H1 (cell line): Measurements from ENCODE around the gene POLL. TPM values are rescaled to one million over a fixed set of nuclear protein-coding genes. Genes with fewer than 3 reads are reported as not detected.
A peak's percentile ranks its signal among the peaks of the same experiment; 100 is the strongest.

Source experiments
- CTCF ChIA-PET: fragments of 300-600 bp; sonication (Branson Sonifier 250); formaldehyde crosslinking; loops from one replicate; lab custom pipeline; 2021; ENCODE audit not compliant: partially characterized antibody; lab: Charles Lee
- POLR2A ChIA-PET: fragments of 300-600 bp; sonication (Branson Sonifier 250); formaldehyde crosslinking; loops from one replicate; lab custom pipeline; 2021; ENCODE audit warnings: inconsistent platforms; ENCODE audit not compliant: partially characterized antibody; lab: Charles Lee
- DNase-seq, 2 experiments: peaks; one replicate each; pipeline versions ENCODE4 v3.0.0 to v3.0.0-alpha.2; 2010 to 2022; ENCODE audit warnings: low spot score in 2 of 2, low read depth in 1 of 2, mixed read lengths in 1 of 2
- FAIRE-seq: peaks from 2 replicates; lab custom pipeline; 2011; peaks lifted over from hg19 to GRCh38; lab: Jason Lieb, UNC
- H2AFZ ChIP-seq: 2 replicates; pipeline ENCODE4 v1.8.1; 2012; ENCODE audit warnings: low read length, inconsistent platforms
- H2AK5ac ChIP-seq: 2 replicates; pipeline ENCODE4 v1.6.1; 2013; ENCODE audit warnings: low read depth, low read length
- H2BK120ac ChIP-seq: replicated peaks from 2 replicates; pipeline ENCODE3; 2013; ENCODE audit warnings: low read depth, low read length, inconsistent platforms
- H2BK12ac ChIP-seq: 2 replicates; pipeline ENCODE4 v1.6.1; 2013; ENCODE audit warnings: low read depth, low read length
- H2BK15ac ChIP-seq: 2 replicates; pipeline ENCODE4 v1.6.1; 2013; ENCODE audit warnings: low read length
- H2BK20ac ChIP-seq: 2 replicates; pipeline ENCODE4 v1.6.1; 2013; ENCODE audit warnings: low read length
- H2BK5ac ChIP-seq: 2 replicates; pipeline ENCODE4 v1.6.1; 2013; ENCODE audit warnings: low read depth, low read length
- H3K14ac ChIP-seq: 2 replicates; pipeline ENCODE4 v1.6.1; 2013; ENCODE audit warnings: inconsistent platforms; ENCODE audit not compliant: insufficient read length
- H3K18ac ChIP-seq: 2 replicates; pipeline ENCODE4 v1.6.1; 2013; ENCODE audit warnings: low read length; ENCODE audit errors: extremely low read depth
- H3K23ac ChIP-seq: 2 replicates; pipeline ENCODE4 v1.6.1; 2013; ENCODE audit warnings: inconsistent platforms; ENCODE audit not compliant: insufficient read length
- H3K23me2 ChIP-seq: 2 replicates; pipeline ENCODE4 v1.6.1; 2013; ENCODE audit warnings: low read depth, low read length
- H3K27ac ChIP-seq: 2 replicates; pipeline ENCODE4 v1.6.1; 2011; ENCODE audit warnings: low read depth, low read length, inconsistent platforms
- H3K27me3 ChIP-seq, 4 experiments: replicated peaks in 1 of 4; 1 replicate in 1 of 4; 2 replicates in 3 of 4; pipeline versions ENCODE4 v1.6.1 to v1.8.1; 2011 to 2013; ENCODE audit warnings: low read length in 3 of 4, mild to moderate bottlenecking in 3 of 4, inconsistent platforms in 2 of 4, mixed read lengths in 2 of 4, moderate library complexity in 1 of 4; ENCODE audit not compliant: control insufficient read depth in 3 of 4, insufficient read depth in 3 of 4; ENCODE audit errors: extremely low read depth in 1 of 4
- H3K36me3 ChIP-seq, 4 experiments: 2 replicates each; pipeline versions ENCODE4 v1.6.1 to v1.8.1; 2011 to 2013; ENCODE audit warnings: mild to moderate bottlenecking in 4 of 4, low read length in 3 of 4, moderate library complexity in 2 of 4, control low read depth in 1 of 4, inconsistent platforms in 1 of 4; ENCODE audit not compliant: insufficient read depth in 4 of 4, control insufficient read depth in 2 of 4
- H3K4ac ChIP-seq: replicated peaks from 2 replicates; pipeline ENCODE3; 2013; ENCODE audit warnings: low read length, low read depth, mixed read lengths, inconsistent platforms; ENCODE audit not compliant: insufficient read length
- H3K4me1 ChIP-seq, 4 experiments: replicated peaks in 1 of 4; 1 replicate in 1 of 4; 2 replicates in 3 of 4; pipeline versions ENCODE4 v1.6.1 to v1.8.1; 2011 to 2013; ENCODE audit warnings: low read length in 3 of 4, inconsistent platforms in 2 of 4, mixed read lengths in 1 of 4; ENCODE audit not compliant: insufficient read depth in 4 of 4, control insufficient read depth in 3 of 4
- H3K4me2 ChIP-seq, 2 experiments: 2 replicates each; pipeline versions ENCODE4 v1.6.1 to v1.8.1; 2011 to 2013; ENCODE audit warnings: low read depth in 2 of 2, low read length in 2 of 2, control low read depth in 1 of 2, inconsistent platforms in 1 of 2, mild to moderate bottlenecking in 1 of 2; ENCODE audit not compliant: insufficient read depth in 1 of 2
- H3K4me3 ChIP-seq, 4 experiments: fragments of 200-600, 300-600 bp in 1 of 4; sonication (generic), shearing (Covaris generic), sonication (Bioruptor Twin) in 1 of 4; 2 replicates each; pipeline versions ENCODE4 v1.5.1 to v1.8.1; 2011 to 2016; ENCODE audit warnings: low read length in 4 of 4, low read depth in 3 of 4, control low read depth in 2 of 4, inconsistent platforms in 2 of 4, mild to moderate bottlenecking in 2 of 4, mixed read lengths in 1 of 4, moderate library complexity in 1 of 4; ENCODE audit not compliant: insufficient read depth in 2 of 4; ENCODE audit errors: extremely low read depth in 1 of 4
- H3K56ac ChIP-seq: replicated peaks from 2 replicates; pipeline ENCODE3; 2013; ENCODE audit warnings: low read depth, mild to moderate bottlenecking, mixed read lengths, low read length, inconsistent platforms; ENCODE audit not compliant: insufficient read length
- H3K79me1 ChIP-seq: 2 replicates; pipeline ENCODE4 v1.6.1; 2013; ENCODE audit warnings: low read depth, low read length, control low read depth
- H3K79me2 ChIP-seq, 2 experiments: 2 replicates each; pipeline versions ENCODE4 v1.6.1 to v1.8.1; 2012 to 2013; ENCODE audit warnings: low read length in 2 of 2, mild to moderate bottlenecking in 2 of 2, inconsistent platforms in 1 of 2; ENCODE audit not compliant: insufficient read depth in 2 of 2, control insufficient read depth in 1 of 2
- H3K9ac ChIP-seq, 4 experiments: replicated peaks in 1 of 4; 1 replicate in 1 of 4; 2 replicates in 3 of 4; pipeline versions ENCODE4 v1.6.1 to v1.8.1; 2011 to 2013; ENCODE audit warnings: low read depth in 3 of 4, low read length in 3 of 4, control low read depth in 2 of 4, mild to moderate bottlenecking in 2 of 4, moderate library complexity in 2 of 4, inconsistent platforms in 1 of 4; ENCODE audit errors: extremely low read depth in 1 of 4
- H3K9me3 ChIP-seq, 2 experiments: 2 replicates each; pipeline versions ENCODE4 v1.6.1 to v1.8.1; 2012 to 2013; ENCODE audit warnings: mild to moderate bottlenecking in 2 of 2, moderate library complexity in 2 of 2, control low read depth in 1 of 2, inconsistent platforms in 1 of 2, low read depth in 1 of 2, low read length in 1 of 2, mixed read lengths in 1 of 2; ENCODE audit not compliant: insufficient read depth in 2 of 2
- H4K20me1 ChIP-seq, 2 experiments: replicated peaks in 1 of 2; 2 replicates each; pipeline versions ENCODE3 to v1.8.1; 2011 to 2013; ENCODE audit warnings: inconsistent platforms in 2 of 2, low read length in 2 of 2, mild to moderate bottlenecking in 1 of 2; ENCODE audit not compliant: insufficient read depth in 2 of 2, control insufficient read depth in 1 of 2
- H4K5ac ChIP-seq: 2 replicates; pipeline ENCODE4 v1.6.1; 2013; ENCODE audit warnings: low read length, low read depth, mixed read lengths, inconsistent platforms; ENCODE audit not compliant: insufficient read length
- H4K8ac ChIP-seq: 2 replicates; pipeline ENCODE4 v1.8.0; 2013; ENCODE audit warnings: mild to moderate bottlenecking, moderate library complexity, low read length, inconsistent platforms; ENCODE audit not compliant: insufficient read depth; ENCODE audit errors: extremely low read depth
- H4K91ac ChIP-seq: replicated peaks from 2 replicates; pipeline ENCODE3; 2013; ENCODE audit warnings: low read length, mixed read lengths, inconsistent platforms; ENCODE audit not compliant: insufficient read length
- BACH1 ChIP-seq: IDR thresholded peaks from 2 replicates; pipeline ENCODE4 v1.6.1; 2012; ENCODE audit warnings: low read length, improper control_type of control experiment
- CEBPB ChIP-seq: IDR thresholded peaks from 2 replicates; pipeline ENCODE4 v1.6.1; 2012; ENCODE audit warnings: low read depth, low read length
- CHD1 ChIP-seq: IDR thresholded peaks from 2 replicates; pipeline ENCODE4 v1.6.1; 2012; ENCODE audit warnings: low read depth, low read length, improper control_type of control experiment
- CHD2 ChIP-seq: IDR thresholded peaks from 2 replicates; pipeline ENCODE4 v1.6.1; 2012; ENCODE audit warnings: low read length, improper control_type of control experiment
- CTBP2 ChIP-seq: IDR thresholded peaks from 2 replicates; pipeline ENCODE4 v1.7.0; 2011; ENCODE audit warnings: borderline replicate concordance, mild to moderate bottlenecking, moderate library complexity, mixed read lengths, low read length; ENCODE audit not compliant: insufficient read depth, insufficient read length
- FOSL1 ChIP-seq: IDR thresholded peaks from 2 replicates; pipeline ENCODE4 v1.6.1; 2011; ENCODE audit warnings: mild to moderate bottlenecking, low read depth, low read length, moderate library complexity; ENCODE audit not compliant: insufficient read depth
- NRF1 ChIP-seq: IDR thresholded peaks from 2 replicates; pipeline ENCODE4 v1.6.1; 2011; ENCODE audit warnings: mild to moderate bottlenecking, low read depth, low read length, improper control_type of control experiment
- POLR2A ChIP-seq, 2 experiments: IDR thresholded peaks; 1 replicate in 1 of 2; 2 replicates in 1 of 2; pipeline ENCODE4 v1.6.1; 2011; ENCODE audit warnings: low read depth in 2 of 2, low read length in 2 of 2, mild to moderate bottlenecking in 2 of 2; ENCODE audit errors: control extremely low read depth in 1 of 2
- POLR2AphosphoS5 ChIP-seq: IDR thresholded peaks from 2 replicates; pipeline ENCODE4 v1.6.1; 2011; ENCODE audit warnings: low read depth, low read length
- SIN3A ChIP-seq, 2 experiments: IDR thresholded peaks in 1 of 2; conservative IDR thresholded peaks in 1 of 2; 2 replicates each; pipeline ENCODE4 v1.6.1; 2011 to 2012; ENCODE audit warnings: low read length in 2 of 2, improper control_type of control experiment in 1 of 2, low read depth in 1 of 2, mild to moderate bottlenecking in 1 of 2
- TAF7 ChIP-seq: optimal IDR thresholded peaks from 2 replicates; pipeline ENCODE3; 2011; ENCODE audit warnings: low read depth, mild to moderate bottlenecking, inconsistent platforms, low read length, moderate library complexity, borderline replicate concordance
- TCF12 ChIP-seq: IDR thresholded peaks from 2 replicates; pipeline ENCODE4 v1.6.1; 2011; ENCODE audit warnings: low read depth, mild to moderate bottlenecking, low read length
- WGBS, 2 experiments: shearing (Covaris generic) in 1 of 2; methylation state at CpG; one replicate each; pipeline versions ENCODE4 v1.1.6 to v1.1.7; 2013 to 2015; ENCODE audit warnings: low lambda C conversion rate in 2 of 2, mixed read lengths in 2 of 2, inconsistent platforms in 1 of 2, low coverage in 1 of 2, missing lambda C conversion rate in 1 of 2; ENCODE audit not compliant: insufficient replicate concordance in 2 of 2, insufficient coverage in 1 of 2, insufficient read length in 1 of 2; ENCODE audit errors: extremely low coverage in 1 of 2, missing lambda C conversion rate in 1 of 2; 5-methylcytosine and 5-hydroxymethylcytosine counted together
- polyA plus RNA-seq, 7 experiments: library from polyadenylated mRNA; depleted of rRNA in 3 of 7; stranded (reverse) in 5 of 7; unstranded in 2 of 7; fragments of >200 nt in 5 of 7; fragments of 200-250 nt in 2 of 7; gene quantifications; 1 replicate in 5 of 7; 2 replicates in 1 of 7; 4 replicates in 1 of 7; pipeline versions ENCODE4 v1.2.1 to v1.2.3, GENCODE V29; 2011 to 2013; ENCODE audit warnings: missing spikeins in 2 of 7, mixed read lengths in 2 of 7
- total RNA-seq: library from RNA; stranded (reverse); fragmentation: NEBNext Ultra II Directional; extraction: Animal tissue kit (Norgen Biotek cat#: 25700); gene quantifications from 2 replicates; pipeline ENCODE4 v1.2.1, GENCODE V29; 2021
- TF ChIP-seq, protein P1 (sequence below): IDR thresholded peaks from 2 replicates; pipeline ENCODE4 v1.6.1; 2012; ENCODE audit warnings: inconsistent platforms

POLL gene
- total and polyA plus RNA-seq, 2 of the 8 experiments (the other 6 are each of a cell fraction or from before 2014, with no cell fraction given) = 26.1 to 45.9 TPM

DNA sequence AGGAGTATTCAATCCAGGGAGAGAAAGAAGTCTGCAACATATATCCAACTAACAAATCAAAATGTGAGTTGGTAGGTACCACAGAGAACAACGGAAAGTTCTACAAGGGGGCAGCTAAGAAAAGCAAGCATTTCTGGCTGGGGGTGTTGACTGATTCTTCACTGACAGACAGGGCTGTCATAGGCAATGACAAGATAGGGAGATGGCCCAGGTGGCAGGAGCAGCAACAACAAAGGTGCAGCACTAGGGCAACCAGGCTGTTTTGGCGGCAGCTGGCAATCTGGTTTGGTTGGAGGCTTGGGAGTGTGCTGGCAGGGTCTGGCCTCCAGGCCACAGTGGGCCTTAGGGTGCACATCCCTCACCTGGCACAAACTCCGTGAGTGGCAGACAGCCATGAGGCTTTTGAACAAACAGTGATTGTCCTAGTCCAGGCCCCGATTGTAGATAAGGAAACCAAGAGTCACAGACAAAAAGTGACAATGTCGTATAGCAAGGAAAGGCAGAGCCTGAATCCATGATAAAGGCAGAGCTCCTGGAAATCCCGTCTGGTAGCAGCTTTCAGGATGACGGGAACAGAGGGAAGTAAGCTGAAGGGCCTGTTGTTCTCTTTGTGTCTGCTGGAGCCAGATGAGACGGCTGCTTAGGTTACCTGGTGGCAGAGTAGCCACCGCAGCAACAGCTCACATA, 28.5 kb upstream of the POLL start:
- ChIA-PET POLR2A (interaction anchor here (0.7 to 2.2 kb wide), 3 partner anchors 15 to 202 kb away, joined by 3 to 10 read pairs (median 4); partner anchors contain the start of gene OGA), CTCF (interaction anchor here (0.6 to 10.9 kb wide), 25 partner anchors 8 to 402 kb away, joined by 3 to 131 read pairs (median 5); partner anchors contain the start of genes DPCD, NPM3 and POLL)
- no peaks in the 10 kb centered on the region for H3K9me3 ChIP-seq
- FAIRE-seq (peak; percentile 24), DNase-seq (no peak)
- no peak overlapping the region for H4K91ac ChIP-seq
- H3K56ac ChIP-seq = no peak overlapping the region
- no peak overlapping the region for H3K9ac ChIP-seq
- H3K27ac ChIP-seq = no peak overlapping the region; the same call in 1 of the 2 replicates
- H3K4ac ChIP-seq = no peak overlapping the region
- H2AK5ac ChIP-seq = no peak overlapping the region
- no peak overlapping the region for H2BK20ac ChIP-seq
- H4K8ac ChIP-seq = no peak overlapping the region
- no peaks in the 10 kb centered on the region for H3K79me2 ChIP-seq
- H3K79me1 ChIP-seq = no peaks in the 10 kb centered on the region; the same call in 1 of the 2 replicates
- H4K5ac ChIP-seq = no peak overlapping the region
- H3K4me3 ChIP-seq = no peak overlapping the region
- no peak overlapping the region for H2BK120ac ChIP-seq
- H4K20me1 ChIP-seq = peaks cover 0 to 1% of the 10 kb centered on the region in 2 experiments
- H2BK5ac ChIP-seq = 0 out of 2 replicates have a peak overlapping the region, but pooled peaks have one; percentile 29
- no peaks in the 10 kb centered on the region for H3K23me2 ChIP-seq
- peaks cover 5 to 17% (median 13%) of the 10 kb centered on the region in 4 experiments for H3K4me1 ChIP-seq
- H3K27me3 ChIP-seq = no peaks in the 10 kb centered on the region
- no peak overlapping the region for H3K14ac ChIP-seq
- H3K23ac ChIP-seq = no peak overlapping the region
- WGBS, 2 experiments = 84% methylated on average over 9 of the region's 9 CpGs; no CpG with 5 or more reads in 1 of the 2 experiments
- H3K18ac ChIP-seq = no peak overlapping the region
- H2BK15ac ChIP-seq = no peak overlapping the region
- H3K36me3 ChIP-seq = peaks cover 0 to 1% (median 0%) of the 10 kb centered on the region in 4 experiments; a peak in 1 of 8 replicates
- H2BK12ac ChIP-seq = no peak overlapping the region; the same call in 1 of the 2 replicates
- no peak overlapping the region for H3K4me2 ChIP-seq
- H2AFZ ChIP-seq = no peak overlapping the region
- TF ChIP-seq SIN3A (conservative IDR thresholded peaks at IDR 0.05 in 1 of 2, IDR thresholded peaks at IDR 0.05 in 1 of 2; ENCODE audit: low read depth in 1 of 2, low read length in 2 of 2) (no peak), CHD1 (no peak), TCF12 (no peak), POLR2AphosphoS5 (no peak), NRF1 (no peak), TAF7 (no peak), BACH1 (no peak), CEBPB (no peak), POLR2A (IDR thresholded peaks at IDR 0.05; ENCODE audit: control extremely low read depth in 1 of 2, low read depth in 2 of 2, low read length in 2 of 2) (no peak), FOSL1 (no peak), CTBP2 (no peak), CHD2 (no peak)
- TF ChIP-seq, protein P1, sequence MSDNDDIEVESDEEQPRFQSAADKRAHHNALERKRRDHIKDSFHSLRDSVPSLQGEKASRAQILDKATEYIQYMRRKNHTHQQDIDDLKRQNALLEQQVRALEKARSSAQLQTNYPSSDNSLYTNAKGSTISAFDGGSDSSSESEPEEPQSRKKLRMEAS = no peak
